GM12878 (cell line): ENCODE measurements around the gene GLB1L3. TPM values are rescaled to one million over a fixed set of nuclear protein-coding genes. Genes with fewer than 3 reads are reported as not detected.

Experiments used
- ATAC-seq: fragments of 200-7000 bp; cut with Tn5 transposase; 3 replicates; pipeline ENCODE4 v1.9.1; 2020; ENCODE audit warnings: mild to moderate bottlenecking, moderate library complexity
- BruUV-seq: library from RNA; stranded (reverse); fragments of 400-500 nt; replicated peaks from 2 replicates; lab custom pipeline; 2021; lab: Mats Ljungman, UMichigan
- CTCF ChIA-PET: fragments of 300-600 bp; sonication (Branson Sonifier 250); formaldehyde crosslinking; extraction: SDS; loops from one replicate; lab custom pipeline; 2021; ENCODE audit warnings: inconsistent platforms; lab: Yijun Ruan, JAX
- POLR2A ChIA-PET: fragments of 350-600 bp; formaldehyde crosslinking; extraction: SDS; loops from one replicate; lab custom pipeline; 2021; ENCODE audit warnings: inconsistent platforms; lab: Charles Lee
- RAD21 ChIA-PET: fragments of 300-600 bp; sonication (Branson Sonifier 250); formaldehyde crosslinking; loops from one replicate; lab custom pipeline; 2023; ENCODE audit warnings: antibody characterized with exemption; ENCODE audit not compliant: unreplicated experiment; lab: Charles Lee
- SMC1A ChIA-PET: fragments of 300-600 bp; sonication (Branson Sonifier 250); formaldehyde crosslinking; loops from one replicate; lab custom pipeline; 2023; ENCODE audit not compliant: unreplicated experiment, uncharacterized antibody; lab: Charles Lee
- DNase-seq: peaks from one replicate; pipeline ENCODE4 v3.0.0-alpha.2; 2011; ENCODE audit warnings: low read depth, low spot score
- FAIRE-seq: peaks from 3 replicates; lab custom pipeline; 2011; peaks lifted over from hg19 to GRCh38; lab: Jason Lieb, UNC
- H2AFZ ChIP-seq: 2 replicates; pipeline ENCODE4 v1.6.0; 2011; ENCODE audit warnings: low read depth, low read length, control low read depth; ENCODE audit not compliant: control insufficient read depth
- H3K27ac ChIP-seq: 2 replicates; pipeline ENCODE4 v1.5.1; 2011; ENCODE audit warnings: control low read depth; ENCODE audit not compliant: control insufficient read depth, insufficient read depth
- H3K27me3 ChIP-seq, 2 experiments: replicated peaks in 1 of 2; 2 replicates each; pipeline versions ENCODE4 v1.6.0 to v1.6.1; 2011; ENCODE audit warnings: low read length in 1 of 2; ENCODE audit not compliant: control insufficient read depth in 2 of 2, insufficient read depth in 2 of 2
- H3K36me3 ChIP-seq, 2 experiments: 2 replicates each; pipeline ENCODE4 v1.5.1; 2011; ENCODE audit warnings: low read length in 1 of 2; ENCODE audit not compliant: control insufficient read depth in 2 of 2, insufficient read depth in 2 of 2
- H3K4me1 ChIP-seq: 2 replicates; pipeline ENCODE4 v1.6.1; 2011; ENCODE audit warnings: mild to moderate bottlenecking, low read length, moderate library complexity, mixed read lengths; ENCODE audit not compliant: control insufficient read depth, insufficient read depth
- H3K4me2 ChIP-seq: 2 replicates; pipeline ENCODE4 v1.6.0; 2011; ENCODE audit warnings: control low read depth; ENCODE audit not compliant: control insufficient read depth, insufficient read depth
- H3K4me3 ChIP-seq: fragments of 200-600 bp; sonication (generic); 2 replicates; pipeline ENCODE4 v1.5.1; 2016
- H3K79me2 ChIP-seq: 2 replicates; pipeline ENCODE4 v1.6.0; 2011; ENCODE audit warnings: low read length; ENCODE audit not compliant: control insufficient read depth, insufficient read depth
- H3K9ac ChIP-seq: 2 replicates; pipeline ENCODE4 v1.8.0; 2011; ENCODE audit warnings: low read length, control low read depth, mixed read lengths; ENCODE audit not compliant: control insufficient read depth, insufficient read depth
- H3K9me3 ChIP-seq: replicated peaks from 3 replicates; pipeline ENCODE4 v1.5.1; 2011; ENCODE audit warnings: mild to moderate bottlenecking, low read length; ENCODE audit not compliant: control insufficient read depth, insufficient read depth
- H4K20me1 ChIP-seq: 2 replicates; pipeline ENCODE4 v1.6.0; 2011; ENCODE audit not compliant: control insufficient read depth, insufficient read depth
- ATF2 ChIP-seq: IDR thresholded peaks from 2 replicates; pipeline ENCODE4 v1.6.1; 2012; ENCODE audit warnings: low read length, inconsistent platforms
- BCL11A ChIP-seq: IDR thresholded peaks from 2 replicates; pipeline ENCODE4 v1.6.1; 2011; ENCODE audit warnings: low read depth, low read length
- BCL3 ChIP-seq: IDR thresholded peaks from 2 replicates; pipeline ENCODE4 v1.6.1; 2011; ENCODE audit warnings: borderline replicate concordance, low read depth, mild to moderate bottlenecking, moderate library complexity, low read length; ENCODE audit not compliant: insufficient read depth, poor library complexity, severe bottlenecking
- CEBPB ChIP-seq, 2 experiments: fragments of 150-350 bp in 1 of 2; IDR thresholded peaks; 2 replicates each; pipeline ENCODE4 v1.6.1; 2012 to 2014; ENCODE audit warnings: low read depth in 2 of 2, low read length in 2 of 2, borderline replicate concordance in 1 of 2, inconsistent platforms in 1 of 2
- ELK1 ChIP-seq: IDR thresholded peaks from 2 replicates; pipeline ENCODE4 v1.6.1; 2012; ENCODE audit warnings: low read depth, low read length, improper control_type of control experiment
- GABPA ChIP-seq: IDR thresholded peaks from 2 replicates; pipeline ENCODE4 v1.6.1; 2014; ENCODE audit warnings: antibody characterized with exemption, low read depth, mild to moderate bottlenecking, inconsistent platforms
- GATAD2B ChIP-seq: fragments of 450-650 bp; conservative IDR thresholded peaks from 2 replicates; pipeline ENCODE4 v1.6.1; 2017; ENCODE audit warnings: low read depth, mild to moderate bottlenecking, moderate library complexity
- IRF3 ChIP-seq: fragments of 450-650 bp; IDR thresholded peaks from 2 replicates; pipeline ENCODE4 v1.6.1; 2014; ENCODE audit warnings: mild to moderate bottlenecking
- IRF4 ChIP-seq: IDR thresholded peaks from 2 replicates; pipeline ENCODE4 v1.6.1; 2011; ENCODE audit warnings: low read depth, low read length
- JUND ChIP-seq: IDR thresholded peaks from 2 replicates; pipeline ENCODE4 v1.6.1; 2012; ENCODE audit warnings: low read depth, mild to moderate bottlenecking, low read length, improper control_type of control experiment, moderate library complexity
- MTA2 ChIP-seq: fragments of 450-650 bp; IDR thresholded peaks from 2 replicates; pipeline ENCODE4 v1.6.1; 2016; ENCODE audit warnings: low read depth, mild to moderate bottlenecking, moderate library complexity
- SMC3 ChIP-seq: IDR thresholded peaks from 2 replicates; pipeline ENCODE4 v1.6.1; 2011; ENCODE audit warnings: low read length, improper control_type of control experiment, borderline replicate concordance
- SREBF2 ChIP-seq: IDR thresholded peaks from 2 replicates; pipeline ENCODE4 v1.6.1; 2012; ENCODE audit warnings: mild to moderate bottlenecking, low read length
- WRNIP1 ChIP-seq: IDR thresholded peaks from 2 replicates; pipeline ENCODE4 v1.6.1; 2011; ENCODE audit warnings: low read depth, low read length, improper control_type of control experiment, borderline replicate concordance
- WGBS: methylation state at CpG from one replicate; pipeline ENCODE4 v1.1.6; 2016; ENCODE audit warnings: low lambda C conversion rate; ENCODE audit not compliant: insufficient replicate concordance, insufficient coverage; ENCODE audit errors: missing lambda C conversion rate; 5-methylcytosine and 5-hydroxymethylcytosine counted together
- in situ Hi-C: fragments of 300-500 bp; cut with MboI; formaldehyde crosslinking; loops from 9 replicates; pipeline ENCODE4 v1.14.3; 2018; ENCODE audit warnings: mixed read lengths
- intact Hi-C: fragments of 100-400 bp; cut with micrococcal nuclease; formaldehyde crosslinking; loops from one replicate; pipeline ENCODE4 v1.14.2; 2022; ENCODE audit not compliant: unreplicated experiment
- polyA plus RNA-seq, 11 experiments: library from polyadenylated mRNA; depleted of rRNA in 4 of 11; unstranded in 6 of 11; stranded (reverse) in 5 of 11; fragments of >200 nt; fragmentation: Nextera tagmentation in 4 of 11; fragmentation: Illumina TruSeq in 1 of 11; extraction: Ambion mirVana in 4 of 11; extraction: Trizol in 1 of 11; gene quantifications; 1 replicate in 1 of 11; 2 replicates in 10 of 11; pipeline versions ENCODE4 v1.2.1 to v1.2.3, GENCODE V29; 2011 to 2016; ENCODE audit warnings: inconsistent platforms in 2 of 11, missing spikeins in 2 of 11, low read depth in 1 of 11
- total RNA-seq, 4 experiments: library from RNA; depleted of rRNA in 3 of 4; stranded (reverse); fragments of >200 nt in 3 of 4; fragmentation: Illumina TruSeq in 1 of 4; extraction: Trizol in 1 of 4; gene quantifications; 2 replicates each; pipeline versions ENCODE4 v1.2.1 to v1.2.3, GENCODE V29; 2013 to 2021

Gene GLB1L3
- total and polyA plus RNA-seq, 10 of the 15 experiments (the other 5 are each of a cell fraction or from before 2014, with no cell fraction given): 0.53 to 2.9 (median 1.9) TPM; not detected in 1

GRCh38 chr11:134267966-134268365, 8.2 kb upstream of the GLB1L3 start:
- ChIA-PET CTCF (no interaction called here), RAD21 (no interaction called here), POLR2A (no interaction called here), SMC1A (no interaction called here)
- intact Hi-C loops: no loop called here
- H2AFZ ChIP-seq: no peak overlapping the region
- WGBS: 73% methylated on average over 11 of the region's 11 CpGs
- ATAC-seq: no peak
- no peaks in the 10 kb centered on the region; the same call in 1 of the 2 replicates for H3K4me1 ChIP-seq
- no peaks in the 10 kb centered on the region for H3K9me3 ChIP-seq
- peaks cover 0 to 3% of the 10 kb centered on the region in 2 experiments; a peak in 1 of 4 replicates for H3K27me3 ChIP-seq
- H3K9ac ChIP-seq: no peak overlapping the region
- in situ Hi-C loops: no loop called here
- 0 out of 4 replicates have a peak, but pooled peaks cover 0 to 3% of the 10 kb centered on the region in 2 experiments for H3K36me3 ChIP-seq
- BruUV-seq: no TSS peak
- no peak for DNase-seq
- FAIRE-seq: no peak
- no peaks in the 10 kb centered on the region for H4K20me1 ChIP-seq
- no peak overlapping the region for H3K27ac ChIP-seq
- H3K4me3 ChIP-seq: no peak overlapping the region
- no peaks in the 10 kb centered on the region for H3K79me2 ChIP-seq
- TF ChIP-seq GABPA (no peak), IRF3 (no peak), SMC3 (no peak), WRNIP1 (no peak), ATF2 (no peak), GATAD2B (no peak), IRF4 (no peak), BCL3 (no peak), ELK1 (no peak), MTA2 (no peak), BCL11A (no peak), SREBF2 (no peak), JUND (no peak), CEBPB (IDR thresholded peaks at IDR 0.05; ENCODE audit: borderline replicate concordance in 1 of 2, low read depth in 2 of 2, low read length in 2 of 2) (no peak)
- no peak overlapping the region for H3K4me2 ChIP-seq
